NCI-H526 treated with DMSO at 0.1 percent for 48 hours (cell line): Measurements from ENCODE around the gene SRL.

Source experiments
- DNase-seq: peaks from one replicate; lab custom pipeline; 2025; lab: John Stamatoyannopoulos, UW

The SRL gene

DNA sequence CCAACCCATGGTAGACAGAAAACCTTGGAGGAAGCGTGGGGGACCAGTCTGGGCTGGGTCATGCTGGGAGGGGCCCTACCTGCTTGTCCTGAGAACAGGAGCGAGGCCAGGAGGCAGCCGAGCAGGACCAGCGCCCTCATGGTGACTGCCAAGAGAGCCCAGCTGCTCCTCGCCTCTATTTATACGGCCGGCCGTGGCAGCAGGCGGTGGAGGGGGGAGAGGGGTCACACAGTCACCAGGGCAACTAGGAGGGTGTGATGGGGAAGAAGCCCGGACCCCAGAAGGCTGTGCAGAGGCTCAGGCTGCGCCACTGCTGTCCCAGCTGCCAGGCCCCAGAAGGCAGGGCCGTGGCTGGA, at the start of gene SRL:
SRL (minus strand) TSS at position 153 of the 356 bp plus-strand sequence; CDS start at position 140, 13 bp downstream.
- peak; percentile 48 for DNase-seq

DNA sequence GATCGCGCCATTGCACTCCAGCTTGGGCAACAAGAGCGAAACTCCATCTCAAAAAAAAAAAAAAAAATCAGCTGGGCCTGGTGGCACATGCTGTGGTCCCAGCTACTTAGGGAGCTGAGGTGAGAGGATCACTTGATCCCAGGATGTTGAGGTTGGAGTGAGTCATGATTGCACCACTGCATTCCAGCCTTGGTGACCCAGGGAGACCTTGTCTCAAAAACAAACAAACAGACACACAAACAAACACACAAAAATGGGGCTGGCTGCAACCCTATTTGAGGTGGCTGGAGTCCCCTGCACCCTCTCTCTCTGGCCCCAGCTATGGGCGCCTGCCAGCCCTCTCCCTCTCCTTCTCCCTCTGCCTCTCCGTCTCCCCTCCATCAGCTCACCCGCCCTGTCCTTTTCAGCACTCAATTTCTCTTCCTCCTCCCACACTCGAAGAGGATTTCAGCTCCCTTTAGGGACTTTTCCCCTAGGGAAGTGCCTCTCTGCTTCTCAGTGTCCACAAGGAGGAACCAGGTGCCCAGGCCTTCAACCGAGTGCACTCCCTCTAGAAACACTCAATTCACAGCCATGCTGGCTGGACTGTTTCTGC, 48.5 kb upstream of the SRL start:
- no peak for DNase-seq

DNA sequence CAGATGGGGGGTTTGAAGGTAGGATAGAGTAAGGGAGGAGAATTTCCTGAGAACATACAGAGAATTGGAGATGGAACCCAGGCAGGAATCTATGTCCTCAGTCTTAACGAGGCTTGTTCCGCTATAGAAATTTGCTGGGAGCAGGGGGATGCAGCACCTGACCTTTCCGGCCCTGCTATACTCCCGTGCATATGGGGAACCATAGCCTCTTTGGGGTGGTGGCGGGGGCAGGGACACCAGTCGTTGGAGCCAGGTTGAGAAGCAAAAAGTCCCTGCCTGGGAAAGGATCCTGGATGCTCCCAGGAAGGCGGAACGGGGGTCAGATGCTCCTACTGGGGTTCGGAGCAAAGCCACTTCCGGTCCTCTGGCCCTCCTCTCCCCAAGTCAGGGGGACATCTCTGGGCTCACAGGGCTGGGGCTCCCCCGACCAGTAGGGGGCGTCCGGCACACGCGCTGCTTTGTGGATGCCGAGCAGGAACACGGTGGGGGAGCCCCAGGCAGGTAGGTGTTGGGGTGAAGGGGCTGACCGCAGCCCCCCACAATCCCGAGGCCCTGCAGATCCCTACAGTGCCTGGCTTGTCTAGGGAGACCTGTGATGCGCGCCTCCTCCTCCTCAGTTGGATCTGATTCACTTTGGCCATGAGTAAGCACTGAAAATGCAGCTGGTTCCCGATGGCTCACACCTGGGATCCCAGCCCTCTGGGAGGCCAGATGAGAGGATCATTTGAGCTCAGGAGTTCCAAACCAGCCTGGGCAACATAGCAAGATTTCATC, 46.5 kb upstream of the SRL start:
- peak; percentile 20 for DNase-seq

DNA sequence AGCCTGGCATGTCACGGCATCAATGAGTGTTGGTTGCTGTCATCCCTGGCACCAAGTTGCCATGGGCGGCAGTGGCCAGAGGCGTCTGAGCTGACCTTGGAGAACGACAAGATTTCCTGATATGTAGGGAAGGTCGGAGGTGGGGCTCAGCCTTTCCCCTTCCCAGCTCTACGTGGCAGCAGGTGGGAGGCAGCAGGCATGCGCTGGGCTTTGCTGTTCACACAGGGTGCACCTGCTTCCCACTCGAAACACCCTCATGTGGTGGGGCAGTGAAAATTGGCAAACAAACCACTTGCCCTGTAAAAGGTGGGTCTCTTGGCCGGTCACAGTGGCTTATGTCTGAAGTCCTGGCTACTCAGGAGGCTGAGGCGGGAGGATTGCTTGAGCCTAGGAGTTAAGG, 43.3 kb upstream of the SRL start:
- no peak for DNase-seq

DNA sequence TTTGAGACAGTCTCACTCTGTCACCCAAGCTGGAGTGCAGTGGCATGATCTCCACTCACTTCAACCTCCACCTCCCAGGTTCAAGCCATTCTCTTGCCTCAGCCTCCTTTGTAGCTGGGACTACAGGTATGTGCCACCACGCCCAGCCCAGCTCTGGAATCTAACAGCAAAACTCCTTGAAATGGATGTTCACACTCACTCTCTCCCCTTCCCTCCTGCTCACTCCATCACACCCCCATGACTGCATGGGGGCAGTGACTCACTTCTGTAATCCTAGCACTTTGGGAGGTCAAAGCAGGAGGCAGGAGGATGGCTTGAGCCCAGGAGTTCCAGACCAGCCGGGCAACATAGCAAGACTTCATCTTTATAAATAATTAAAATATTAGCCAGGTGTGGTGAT, 42.1 kb upstream of the SRL start:
- DNase-seq: no peak

DNA sequence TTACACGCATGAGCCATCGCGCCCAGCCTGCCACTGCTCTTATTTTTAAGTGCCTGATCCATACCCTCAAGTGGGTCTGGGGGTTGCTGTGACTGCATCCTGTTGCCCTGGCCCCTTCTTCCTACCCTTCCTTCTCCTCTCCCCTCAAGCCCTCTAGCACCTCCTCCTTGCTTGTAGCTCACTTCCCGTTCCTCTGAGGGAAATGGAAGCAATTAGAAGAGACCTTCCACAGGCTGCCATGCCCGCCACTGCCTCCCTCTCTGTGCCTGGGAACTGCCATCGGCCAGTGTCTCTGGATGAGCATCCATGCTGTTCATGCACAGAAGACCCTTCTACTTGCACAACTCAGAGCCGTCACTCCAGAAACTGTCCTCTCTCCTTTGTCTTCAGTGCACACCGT, 41.6 kb upstream of the SRL start:
- DNase-seq: no peak

DNA sequence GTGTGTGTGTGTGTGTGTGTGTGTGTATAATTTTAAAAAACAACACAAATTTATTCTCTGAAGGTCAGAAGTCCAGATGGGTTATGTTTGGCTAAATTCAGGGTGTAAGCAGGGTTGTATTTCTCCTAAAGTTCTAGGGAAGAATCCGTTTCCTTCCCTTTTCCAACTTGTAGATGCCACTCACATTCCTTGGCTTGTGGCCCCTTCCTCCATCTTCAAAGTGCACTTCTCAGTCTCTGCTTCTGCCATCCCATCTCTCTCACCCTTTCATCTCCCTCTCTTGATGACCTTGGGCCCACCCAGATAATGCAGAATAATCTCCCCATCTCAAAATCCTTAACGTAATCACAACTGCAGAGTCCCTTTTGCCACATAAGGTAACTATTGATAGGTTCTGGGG, 38.7 kb upstream of the SRL start:
- no peak for DNase-seq

DNA sequence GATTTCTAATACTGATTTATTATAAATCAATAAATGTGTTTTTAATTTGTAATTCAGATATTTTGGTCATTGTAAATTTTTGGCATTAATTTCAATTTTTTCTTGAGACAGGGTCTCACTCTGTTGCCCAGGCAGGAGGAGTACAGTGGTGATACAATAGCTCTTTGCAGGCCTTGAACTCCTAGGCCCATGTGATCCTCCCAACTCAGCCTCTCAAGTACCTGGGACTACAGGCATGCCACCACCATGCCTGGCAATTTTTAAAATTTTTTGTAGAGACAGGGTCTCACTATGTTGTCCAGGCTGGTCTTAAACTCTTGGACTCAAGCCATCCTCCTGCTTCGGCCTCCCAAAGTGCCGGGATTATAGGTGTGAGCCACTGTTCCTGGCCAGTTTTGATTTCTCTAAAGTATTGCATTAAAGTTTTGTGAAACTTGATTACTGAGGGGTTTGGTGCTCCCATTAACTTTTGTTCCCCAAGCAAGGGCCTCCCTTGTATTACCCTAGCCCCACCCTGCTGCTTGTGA, 36.2 kb upstream of the SRL start:
- DNase-seq: no peak

DNA sequence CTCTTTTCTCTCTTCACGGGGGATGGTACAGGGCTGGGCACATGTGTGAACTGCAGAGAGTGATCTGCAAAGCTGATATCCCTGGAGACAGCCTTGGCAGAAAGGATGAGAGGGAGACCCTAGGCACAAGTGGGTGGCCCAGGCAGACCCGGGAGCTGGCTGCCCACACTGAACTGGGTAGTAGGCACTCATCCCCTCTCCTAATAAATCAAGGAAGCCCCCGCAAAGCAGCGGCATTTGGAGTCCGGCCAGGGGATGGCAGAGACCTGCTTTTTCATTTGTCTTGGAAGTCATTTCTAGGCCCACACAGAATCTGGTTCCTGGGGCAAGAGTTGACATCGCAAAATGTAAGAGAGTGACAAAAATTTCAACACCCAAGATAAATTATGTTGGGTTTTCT, 34.0 kb upstream of the SRL start:
- no peak for DNase-seq

DNA sequence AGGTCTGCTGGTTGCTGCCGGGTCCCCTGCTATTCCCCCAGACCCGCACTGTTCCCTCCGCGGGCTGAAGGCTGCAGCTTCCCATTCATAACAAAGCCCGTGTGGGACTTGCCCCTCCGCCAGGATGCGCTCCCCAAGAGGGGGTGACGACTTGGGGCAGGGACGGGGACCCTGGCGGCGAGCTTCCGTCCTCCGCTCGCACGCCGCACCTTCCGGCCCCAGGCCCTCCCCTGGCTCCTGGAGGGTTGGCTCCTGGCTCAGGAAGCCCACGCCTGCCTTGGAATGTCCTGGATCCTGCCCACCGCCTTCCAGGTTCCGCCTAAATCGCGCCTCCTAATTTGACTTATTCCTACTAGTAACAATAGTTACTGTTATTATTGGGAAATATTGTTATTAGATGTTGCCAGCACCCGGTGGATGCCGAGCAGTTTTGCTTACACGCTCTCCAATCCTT, 32.0 kb upstream of the SRL start:
- DNase-seq: no peak

DNA sequence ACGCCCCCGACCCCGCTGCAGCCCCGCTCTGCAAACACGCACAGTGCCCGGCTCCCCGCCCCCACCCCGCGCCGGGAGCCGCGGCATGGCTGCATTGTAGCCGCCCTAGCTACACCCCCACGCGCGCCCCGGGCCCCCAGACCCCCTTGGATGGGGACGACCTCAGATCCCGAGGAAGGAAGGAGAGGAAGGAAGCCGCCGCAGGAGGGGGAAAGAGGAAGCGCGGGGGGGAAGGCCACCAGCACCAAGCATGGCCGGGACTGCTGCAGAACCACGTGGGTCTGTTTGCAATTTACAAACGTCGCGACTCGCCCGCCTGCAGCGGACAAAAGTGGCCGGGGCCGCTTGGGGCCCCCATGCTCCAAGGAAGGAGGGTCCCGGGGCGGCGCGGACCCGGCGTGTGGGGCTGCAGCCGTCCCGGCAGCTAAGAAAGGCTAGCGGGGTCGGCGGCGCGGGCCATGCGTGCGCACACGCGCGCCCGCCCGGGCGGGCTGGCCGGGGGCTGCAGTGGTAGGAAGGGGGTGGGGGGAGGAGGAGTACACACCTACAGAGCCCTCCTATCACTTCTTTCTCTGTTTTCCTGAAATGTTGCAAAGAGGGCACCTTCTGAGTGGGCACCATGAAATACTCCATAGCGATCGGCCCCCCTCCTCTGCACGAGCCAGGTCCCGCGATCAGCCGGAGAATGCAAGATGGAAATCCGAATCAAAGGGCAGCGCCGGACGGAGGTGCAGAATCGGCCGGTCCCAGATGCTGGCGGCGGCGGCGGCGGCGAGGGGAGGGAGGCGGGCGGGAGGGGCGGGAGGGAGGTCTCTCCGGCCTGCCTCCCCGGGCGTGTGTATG, 30.5 kb upstream of the SRL start:
- DNase-seq: peak; percentile 44

DNA sequence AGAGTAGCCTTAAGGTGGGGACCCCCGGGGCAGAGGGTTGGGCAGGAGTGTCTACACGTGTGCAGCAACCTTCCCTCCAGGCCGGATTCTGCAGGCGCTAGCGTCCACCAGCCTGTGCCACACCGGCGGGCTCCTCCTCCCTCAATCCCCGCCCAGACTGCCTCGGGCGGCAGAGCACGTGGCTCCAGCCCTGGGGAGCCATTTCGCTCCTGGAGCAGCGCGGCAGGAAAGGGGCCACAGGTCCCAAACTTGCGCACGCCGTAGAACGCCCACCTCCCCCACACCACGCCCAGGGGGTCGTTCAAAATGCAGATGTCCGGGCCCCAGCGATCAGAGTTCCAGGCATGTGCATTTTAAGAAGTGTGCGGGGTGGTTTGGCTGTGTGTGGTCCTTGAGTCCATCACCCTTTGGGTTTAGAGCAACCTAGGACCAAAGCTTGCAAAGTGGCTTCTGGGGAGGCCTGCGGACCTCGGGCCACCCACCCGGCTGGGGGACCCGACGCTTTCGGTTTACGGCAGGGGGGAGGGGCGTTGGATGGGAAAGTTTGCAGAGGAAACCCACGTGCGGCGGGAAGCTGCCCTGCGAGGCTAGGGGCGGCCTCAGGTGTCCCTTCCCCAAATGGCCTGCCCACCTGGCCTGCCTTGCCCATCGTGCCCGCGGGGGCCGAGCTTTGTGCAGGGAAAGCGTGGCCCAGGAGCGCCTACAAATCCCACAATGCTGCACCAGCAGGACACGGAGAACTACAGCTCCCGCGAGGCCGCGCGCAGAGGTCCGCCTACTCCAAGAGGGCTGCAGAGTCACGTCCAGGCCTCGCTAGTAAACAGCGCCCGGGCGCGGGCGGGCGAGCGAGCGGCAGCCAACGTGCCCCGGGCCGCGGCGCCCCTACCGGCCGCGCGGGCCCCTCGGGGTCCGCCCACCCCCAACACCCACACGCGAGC, 29.6 kb upstream of the SRL start:
- DNase-seq: peak; percentile 77

DNA sequence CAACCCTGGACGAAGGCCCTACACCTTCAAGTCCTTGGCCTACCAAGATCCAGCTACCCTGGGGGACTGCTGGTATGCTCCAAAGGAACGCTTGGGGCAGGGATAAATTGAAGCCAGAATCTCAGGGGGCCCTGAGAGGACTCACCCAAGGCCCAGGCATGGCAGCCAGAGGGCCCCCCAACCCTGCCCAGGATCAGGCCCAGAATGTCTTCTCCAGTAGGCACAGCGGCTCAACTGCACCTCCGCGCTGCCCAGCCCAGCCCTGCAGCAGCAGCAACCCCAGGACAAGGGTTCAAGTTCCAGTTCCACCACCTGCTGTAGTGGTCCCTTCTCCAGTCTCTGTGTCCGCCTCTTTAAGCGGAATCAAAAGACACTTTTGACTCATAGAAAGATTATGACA, 28.7 kb upstream of the SRL start:
- no peak for DNase-seq

DNA sequence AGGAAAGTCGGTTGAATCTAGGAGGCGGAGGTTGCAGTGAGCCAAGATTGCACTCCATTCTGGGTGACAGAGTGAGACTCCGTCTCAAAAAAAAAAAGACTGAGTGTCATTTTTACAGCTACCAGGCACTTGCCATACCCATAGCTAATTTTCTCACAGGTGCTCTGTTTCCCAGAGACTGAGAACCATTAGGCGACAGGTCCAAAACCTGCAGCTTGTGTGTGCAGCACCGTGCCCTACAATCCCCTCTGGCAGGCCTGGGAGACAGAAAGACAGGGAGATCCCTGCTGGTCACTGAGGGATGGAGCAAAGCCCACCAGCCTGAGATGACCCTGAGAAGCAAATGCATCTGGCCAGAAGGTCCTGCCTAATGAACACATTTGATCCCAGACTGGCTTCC, 28.2 kb upstream of the SRL start:
- DNase-seq: no peak

DNA sequence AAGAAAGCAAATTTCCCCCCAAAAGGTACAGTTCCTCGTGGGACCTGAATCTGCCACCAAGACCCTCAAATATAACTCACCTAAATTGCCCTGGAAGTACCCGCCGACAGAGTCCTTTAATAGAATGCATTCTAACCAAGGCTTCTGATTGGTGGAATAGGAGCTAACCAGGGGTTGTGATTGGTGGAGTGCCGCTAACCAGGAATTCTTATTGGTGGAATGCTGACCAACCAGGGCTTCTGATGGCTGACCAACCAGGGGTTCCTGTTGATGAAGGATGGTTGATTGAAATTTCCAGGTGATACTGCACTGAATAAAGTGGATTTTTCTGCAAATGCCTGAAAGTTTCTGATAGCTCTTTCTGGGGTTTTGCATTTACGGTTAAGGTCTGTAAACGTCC, 24.5 kb upstream of the SRL start:
- DNase-seq: no peak

DNA sequence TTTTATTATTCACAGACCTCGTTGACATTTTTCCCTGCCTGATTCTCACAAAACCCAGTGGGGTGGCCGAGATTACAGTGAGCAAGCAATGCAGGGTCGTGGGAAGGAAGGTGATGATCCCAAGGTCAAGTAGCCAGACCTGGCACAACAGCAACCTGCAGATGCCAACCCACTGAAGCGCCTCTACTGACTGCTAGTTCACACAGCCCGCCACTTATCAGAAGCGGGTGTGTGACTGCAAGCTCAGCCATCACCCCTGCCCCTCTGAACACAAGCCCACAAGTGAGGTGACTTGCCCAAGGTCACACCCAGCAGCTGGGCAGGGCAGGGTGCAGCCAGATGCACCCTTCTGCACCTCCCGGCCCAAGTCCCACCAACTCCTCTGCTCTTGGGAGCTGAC, 23.8 kb upstream of the SRL start:
- DNase-seq: no peak

DNA sequence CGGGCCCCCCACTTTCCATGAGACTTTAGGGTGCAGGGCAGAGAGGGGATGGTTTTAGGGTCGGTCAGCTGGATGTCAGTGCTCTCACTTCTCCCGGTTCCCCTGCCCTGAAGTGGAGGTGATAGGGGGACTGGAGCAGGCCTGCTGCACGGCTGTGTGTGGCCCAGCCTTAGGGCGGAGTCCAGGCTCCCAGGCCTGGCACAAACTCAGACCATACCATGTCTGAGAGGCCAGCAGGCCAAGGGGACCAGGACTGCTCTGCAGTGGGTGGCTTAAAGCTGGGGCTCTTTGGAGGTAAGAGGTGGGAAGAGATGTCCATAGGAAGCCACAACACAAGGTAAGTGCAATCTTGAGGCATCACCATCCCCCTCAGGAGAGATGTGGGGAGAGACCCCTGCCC, 22.7 kb upstream of the SRL start:
- no peak for DNase-seq

DNA sequence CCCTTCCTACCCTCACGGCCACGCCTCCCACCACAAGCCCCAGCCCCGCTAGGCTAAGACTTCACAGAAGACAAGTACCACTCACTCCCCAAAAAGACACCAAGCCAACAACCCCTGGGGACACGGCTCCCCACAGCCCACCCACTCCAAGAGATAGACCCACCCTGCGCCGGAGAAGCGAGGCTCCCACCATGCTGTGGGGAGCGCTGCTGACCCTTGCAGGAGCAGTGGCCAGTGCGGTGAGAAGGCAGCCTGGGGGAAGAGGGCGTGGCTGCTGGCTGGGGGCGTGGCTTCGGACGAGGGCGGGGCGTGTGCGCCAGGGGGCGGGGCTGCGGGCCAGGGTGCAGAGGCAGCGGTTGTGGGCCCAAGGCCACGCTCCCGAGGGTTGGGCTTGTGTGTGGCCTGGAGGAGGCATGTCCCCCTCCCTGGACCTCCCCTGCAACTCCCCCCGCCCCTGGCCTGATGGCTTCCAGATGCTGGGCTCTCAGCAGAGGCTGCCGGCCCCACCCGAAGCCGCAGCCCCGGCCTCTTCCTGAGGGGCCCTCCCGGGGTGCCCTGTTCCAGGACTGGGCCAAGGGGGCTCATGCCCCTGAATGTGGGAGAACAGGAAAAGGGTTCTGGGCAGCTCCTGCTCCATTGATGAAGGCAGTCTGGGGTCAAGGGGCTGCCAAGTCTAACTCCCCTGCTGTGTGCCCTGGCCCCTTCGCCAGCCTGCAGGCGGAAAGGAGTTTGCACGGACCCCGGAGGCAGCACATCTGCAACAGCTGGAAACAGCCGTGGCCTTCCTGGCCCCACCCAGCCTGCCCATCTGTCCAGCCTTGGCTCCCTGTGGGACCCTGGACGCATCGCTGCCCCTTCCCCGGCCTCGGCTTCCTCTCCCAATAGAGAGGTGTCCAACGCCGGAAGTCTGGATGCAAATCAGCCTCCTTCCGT, 21.9 kb upstream of the SRL start:
- DNase-seq: no peak

DNA sequence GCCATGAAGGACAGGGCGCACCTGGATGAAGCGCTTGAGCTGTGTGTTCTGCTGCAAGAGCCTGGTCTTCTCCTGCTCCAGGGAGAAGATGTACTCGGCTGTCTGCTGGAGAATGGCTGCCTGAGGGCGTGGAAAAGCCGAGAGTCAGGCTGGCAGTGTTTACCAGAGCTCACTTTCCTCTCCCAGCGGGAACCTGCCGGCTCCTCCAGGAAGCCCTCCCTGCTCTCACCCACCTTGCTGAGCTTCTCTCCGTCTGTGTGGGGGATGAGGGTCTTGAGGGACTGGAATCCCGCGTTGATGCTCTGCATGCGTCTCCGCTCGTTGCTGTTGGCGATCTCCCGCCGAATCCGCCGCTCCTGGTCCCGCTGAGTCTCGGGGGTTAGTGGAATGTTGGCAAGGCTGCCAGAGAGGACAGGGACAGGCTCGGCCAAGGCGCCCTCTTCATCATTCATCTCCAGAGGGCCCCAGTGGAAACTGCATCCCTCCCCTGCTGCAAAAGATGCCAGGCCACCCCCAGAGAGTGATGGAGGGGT, 20.5 kb upstream of the SRL start:
- no peak for DNase-seq

DNA sequence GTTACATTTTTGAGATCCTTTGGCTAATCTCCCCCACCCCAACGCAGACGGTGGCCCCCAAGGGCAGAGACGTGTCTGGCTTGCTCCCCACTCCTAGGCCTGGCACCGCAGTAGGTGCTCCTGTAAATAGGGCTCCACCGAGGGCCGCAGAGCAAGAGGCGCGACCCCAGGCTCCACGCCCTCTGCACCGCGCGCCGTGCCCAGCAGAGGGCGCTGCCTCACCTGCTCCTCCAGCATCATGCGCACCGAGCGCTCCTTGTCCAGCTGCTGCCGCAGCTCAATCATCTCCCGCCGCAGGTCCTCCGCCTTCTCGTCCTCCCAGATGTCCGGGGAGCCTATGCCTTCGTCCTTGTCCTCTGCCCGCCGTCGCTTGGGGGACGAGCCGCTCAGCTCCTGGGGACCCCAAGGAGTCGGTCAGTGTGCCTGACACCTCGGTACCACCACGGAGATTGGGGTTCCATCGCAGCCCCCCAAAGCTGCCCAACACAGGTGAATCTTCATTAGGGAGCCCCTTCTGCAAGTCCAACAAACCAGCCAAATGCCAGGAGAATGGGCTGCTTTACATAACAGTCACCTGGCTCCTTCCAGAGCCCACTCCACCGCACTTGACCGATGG, 19.8 kb upstream of the SRL start:
- peak; percentile 9 for DNase-seq
